Calu3 (cell line): ENCODE results near the gene CDK15. TPM values are rescaled to one million over a fixed set of nuclear protein-coding genes. Genes with fewer than 3 reads are reported as not detected.

ENCODE experiments used
- BruUV-seq: library from RNA; stranded (reverse); fragments of 400-500 nt; replicated peaks from 2 replicates; lab custom pipeline; 2021; lab: Mats Ljungman, UMichigan
- CTCF ChIA-PET: fragments of 300-600 bp; sonication (Branson Sonifier 250); formaldehyde crosslinking; loops from one replicate; lab custom pipeline; 2022; ENCODE audit warnings: antibody characterized with exemption; lab: Charles Lee
- DNase-seq: peaks from one replicate; pipeline ENCODE4 v3.0.0; 2022
- H3K27ac Mint-ChIP-seq: one replicate; pipeline ENCODE4 v1.8.0; 2022; ENCODE audit warnings: mixed read lengths; ENCODE audit not compliant: unreplicated experiment
- H3K27me3 Mint-ChIP-seq: one replicate; pipeline ENCODE4 v1.8.0; 2022; ENCODE audit warnings: mixed read lengths; ENCODE audit not compliant: unreplicated experiment
- H3K36me3 Mint-ChIP-seq: one replicate; pipeline ENCODE4 v1.8.0; 2022; ENCODE audit warnings: mild to moderate bottlenecking, moderate library complexity, mixed read lengths; ENCODE audit not compliant: insufficient read depth, unreplicated experiment
- H3K4me1 Mint-ChIP-seq: one replicate; pipeline ENCODE4 v1.8.0; 2022; ENCODE audit warnings: mild to moderate bottlenecking, low read depth, mixed read lengths; ENCODE audit not compliant: unreplicated experiment
- H3K4me3 Mint-ChIP-seq: one replicate; pipeline ENCODE4 v1.8.0; 2022; ENCODE audit warnings: mild to moderate bottlenecking, low read depth, moderate library complexity, mixed read lengths; ENCODE audit not compliant: unreplicated experiment
- H3K9me3 Mint-ChIP-seq: one replicate; pipeline ENCODE4 v1.8.0; 2022; ENCODE audit warnings: low read depth, mixed read lengths; ENCODE audit not compliant: unreplicated experiment
- intact Hi-C: fragments of 100-400 bp; cut with micrococcal nuclease; formaldehyde crosslinking; loops from one replicate; pipeline ENCODE4 v1.10.0; 2022; ENCODE audit not compliant: unreplicated experiment
- total RNA-seq: library from RNA; stranded (reverse); gene quantifications from 2 replicates; pipeline ENCODE4 v1.2.3, GENCODE V29; 2022
- TF ChIP-seq, protein P1 (sequence below): fragments of 200-600 bp; IDR thresholded peaks from one replicate; pipeline ENCODE4 v1.8.0; 2022; ENCODE audit warnings: antibody characterized with exemption; ENCODE audit not compliant: unreplicated experiment

The CDK15 gene
- total RNA-seq, 1 experiment from 2014 or later = not detected

DNA sequence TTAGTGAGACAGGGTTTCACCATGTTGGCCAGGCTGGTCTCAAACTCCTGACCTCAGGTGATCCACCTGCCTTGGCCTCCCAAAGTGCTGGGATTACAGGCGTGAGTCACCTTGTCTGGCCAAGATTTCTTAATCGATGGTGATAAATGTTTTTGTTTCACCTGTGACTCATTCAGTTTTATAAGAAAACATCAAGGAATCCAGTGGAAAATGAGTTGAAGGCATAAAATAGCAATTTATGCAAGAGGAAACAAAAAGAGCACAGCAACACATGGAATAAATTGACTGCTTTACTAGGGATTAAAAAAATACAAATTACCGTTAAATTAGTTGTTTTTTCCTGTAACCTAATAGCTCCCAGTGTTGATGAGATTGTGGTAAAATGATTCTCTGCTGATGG, 80.2 kb downstream of the CDK15 start:
- Mint-ChIP-seq H3K27me3 (peaks cover 63% of the 10 kb centered on the region), H3K9me3 (no peaks in the 10 kb centered on the region), H3K27ac (no peak overlapping the region), H3K4me3 (no peak overlapping the region), H3K36me3 (peaks cover 4% of the 10 kb centered on the region), H3K4me1 (peaks cover 52% of the 10 kb centered on the region)
- intact Hi-C loops = no loop called here
- TF ChIP-seq, protein P1, sequence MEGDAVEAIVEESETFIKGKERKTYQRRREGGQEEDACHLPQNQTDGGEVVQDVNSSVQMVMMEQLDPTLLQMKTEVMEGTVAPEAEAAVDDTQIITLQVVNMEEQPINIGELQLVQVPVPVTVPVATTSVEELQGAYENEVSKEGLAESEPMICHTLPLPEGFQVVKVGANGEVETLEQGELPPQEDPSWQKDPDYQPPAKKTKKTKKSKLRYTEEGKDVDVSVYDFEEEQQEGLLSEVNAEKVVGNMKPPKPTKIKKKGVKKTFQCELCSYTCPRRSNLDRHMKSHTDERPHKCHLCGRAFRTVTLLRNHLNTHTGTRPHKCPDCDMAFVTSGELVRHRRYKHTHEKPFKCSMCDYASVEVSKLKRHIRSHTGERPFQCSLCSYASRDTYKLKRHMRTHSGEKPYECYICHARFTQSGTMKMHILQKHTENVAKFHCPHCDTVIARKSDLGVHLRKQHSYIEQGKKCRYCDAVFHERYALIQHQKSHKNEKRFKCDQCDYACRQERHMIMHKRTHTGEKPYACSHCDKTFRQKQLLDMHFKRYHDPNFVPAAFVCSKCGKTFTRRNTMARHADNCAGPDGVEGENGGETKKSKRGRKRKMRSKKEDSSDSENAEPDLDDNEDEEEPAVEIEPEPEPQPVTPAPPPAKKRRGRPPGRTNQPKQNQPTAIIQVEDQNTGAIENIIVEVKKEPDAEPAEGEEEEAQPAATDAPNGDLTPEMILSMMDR = no peak
- no TSS peak for BruUV-seq
- peak; percentile 41 for DNase-seq
- CTCF ChIA-PET = interaction anchor here (0.7 to 1.4 kb wide), 2 partner anchors 12 to 14 kb away, joined by 3 to 4 read pairs; no protein-coding TSS in a partner anchor

DNA sequence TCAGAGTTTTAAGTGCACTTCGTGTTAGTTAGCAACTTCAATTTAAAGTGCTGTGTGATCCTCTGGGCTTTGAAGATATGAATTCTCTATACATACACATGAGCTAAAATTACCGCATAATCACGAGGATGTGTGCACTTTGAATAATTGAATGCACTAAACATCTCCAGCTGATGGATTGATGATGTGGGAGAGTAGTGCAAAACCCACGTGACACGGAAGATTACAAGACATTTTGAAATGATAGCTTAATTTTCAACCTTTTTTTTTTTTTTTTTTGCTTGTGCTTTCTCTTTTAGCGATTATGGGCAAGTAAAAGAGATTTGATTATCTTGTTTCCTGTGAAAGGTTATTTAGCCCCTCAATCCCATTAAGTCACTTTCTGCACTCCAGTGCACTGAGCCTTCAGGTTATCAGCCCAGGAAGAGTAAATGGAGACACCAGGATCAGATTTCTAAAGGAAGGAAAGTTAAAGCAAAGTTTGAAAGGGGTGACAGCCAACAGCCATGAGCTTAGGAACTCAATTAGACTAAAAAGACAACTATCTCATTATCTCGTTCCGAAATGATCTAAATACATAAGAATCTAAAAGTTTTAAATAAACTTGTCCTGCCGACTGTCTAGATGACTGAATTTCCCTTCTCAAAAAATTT, 81.6 kb downstream of the CDK15 start:
- Mint-ChIP-seq H3K9me3 (no peaks in the 10 kb centered on the region), H3K27ac (no peak overlapping the region), H3K4me1 (peaks cover 51% of the 10 kb centered on the region), H3K27me3 (peaks cover 57% of the 10 kb centered on the region), H3K4me3 (no peak overlapping the region), H3K36me3 (peaks cover 4% of the 10 kb centered on the region)
- DNase-seq = no peak
- intact Hi-C loops = no loop called here
- BruUV-seq = no TSS peak
- TF ChIP-seq, protein P1 = no peak
- CTCF ChIA-PET = interaction anchor here (0.6 to 1.0 kb wide), 7 partner anchors 10 to 334 kb away, joined by 3 to 6 read pairs (median 3); no protein-coding TSS in a partner anchor

DNA sequence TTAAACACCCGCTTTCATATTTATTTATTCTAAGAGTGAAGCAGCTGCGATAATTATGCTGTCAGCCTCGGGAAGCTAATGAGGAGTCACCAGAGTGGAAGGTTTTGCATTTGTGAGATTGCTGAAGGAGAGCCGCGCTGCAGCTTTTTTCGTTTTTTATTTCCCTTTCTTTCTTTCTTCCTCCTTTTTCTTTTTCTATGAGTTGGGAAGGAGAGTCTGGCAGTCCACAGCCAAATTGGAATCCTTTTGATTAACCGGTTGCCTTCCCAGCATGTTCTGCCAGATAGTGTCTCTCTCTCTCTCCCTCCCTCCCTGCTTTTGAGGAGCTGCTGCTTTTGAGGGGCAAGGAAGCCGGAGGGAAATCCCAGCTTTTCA, 82.1 kb downstream of the CDK15 start:
- Mint-ChIP-seq H3K36me3 (peaks cover 4% of the 10 kb centered on the region), H3K27ac (no peak overlapping the region), H3K9me3 (no peaks in the 10 kb centered on the region), H3K27me3 (peaks cover 60% of the 10 kb centered on the region), H3K4me1 (peaks cover 51% of the 10 kb centered on the region), H3K4me3 (no peak overlapping the region)
- no peak for DNase-seq
- CTCF ChIA-PET = interaction anchor here (0.7 kb wide), 2 partner anchors 11 to 335 kb away, joined by 5 to 6 read pairs; no protein-coding TSS in a partner anchor
- no TSS peak for BruUV-seq
- TF ChIP-seq, protein P1 = no peak
- intact Hi-C loops = no loop called here

DNA sequence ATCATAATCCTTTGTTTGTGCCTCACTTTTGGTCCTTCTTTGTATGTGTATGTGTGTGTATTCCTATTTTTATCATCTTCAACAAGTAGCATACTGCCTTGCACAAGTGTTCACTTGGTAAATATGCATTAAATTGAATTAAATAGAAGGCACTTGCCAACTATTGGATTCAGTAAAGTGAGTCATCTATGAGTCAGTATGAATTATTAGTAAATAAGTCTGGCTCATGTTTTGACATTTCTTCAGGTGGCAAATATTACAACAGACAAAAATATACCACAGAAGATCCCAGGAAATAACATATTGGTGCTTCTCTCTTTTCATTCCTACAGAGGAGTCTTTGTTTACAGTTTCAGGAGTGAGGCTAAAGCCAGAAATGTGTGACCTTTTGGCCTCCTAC, 84.1 kb downstream of the CDK15 start:
- no peak for DNase-seq
- H3K9me3 Mint-ChIP-seq = no peaks in the 10 kb centered on the region
- no TSS peak for BruUV-seq
- peaks cover 58% of the 10 kb centered on the region for H3K27me3 Mint-ChIP-seq
- TF ChIP-seq, protein P1 = no peak
- H3K4me1 Mint-ChIP-seq = peaks cover 43% of the 10 kb centered on the region
- intact Hi-C loops = no loop called here
- peaks cover 4% of the 10 kb centered on the region for H3K36me3 Mint-ChIP-seq
- H3K4me3 Mint-ChIP-seq = no peak overlapping the region
- CTCF ChIA-PET = no interaction called here
- peak overlapping the region; percentile 50 for H3K27ac Mint-ChIP-seq
